Adipocyte (in vitro differentiated cells): ENCODE results near the gene IL1RN.
"Not testable (repeated sequence)": the region's sequence is repeated elsewhere in the genome, so short reads cannot be mapped to it uniquely, and the experiment has no call there.

ENCODE experiments used
- DNase-seq: peaks from one replicate; pipeline ENCODE4 v3.0.0-alpha.2; 2015; ENCODE audit warnings: low read depth
- H3K27me3 ChIP-seq: replicated peaks from 2 replicates; pipeline ENCODE4 v1.7.0; 2013; ENCODE audit warnings: mild to moderate bottlenecking, low read length, moderate library complexity; ENCODE audit not compliant: control insufficient read depth, insufficient read depth
- H3K36me3 ChIP-seq: 2 replicates; pipeline ENCODE4 v1.7.0; 2013; ENCODE audit warnings: low read length, mild to moderate bottlenecking, moderate library complexity; ENCODE audit not compliant: control insufficient read depth, insufficient read depth, severe bottlenecking
- H3K4me1 ChIP-seq: 2 replicates; pipeline ENCODE4 v1.7.0; 2013; ENCODE audit warnings: mild to moderate bottlenecking, low read length, moderate library complexity; ENCODE audit not compliant: control insufficient read depth, insufficient read depth
- H3K4me3 ChIP-seq: 2 replicates; pipeline ENCODE4 v1.7.0; 2013; ENCODE audit warnings: mild to moderate bottlenecking, low read length, moderate library complexity
- H3K9ac ChIP-seq: 2 replicates; pipeline ENCODE4 v1.7.0; 2013; ENCODE audit warnings: mild to moderate bottlenecking, low read length, moderate library complexity
- H3K9me3 ChIP-seq: 2 replicates; pipeline ENCODE4 v1.7.0; 2013; ENCODE audit warnings: mild to moderate bottlenecking, low read length, moderate library complexity; ENCODE audit not compliant: control insufficient read depth

Gene IL1RN

GRCh38 chr2:113089916-113090315, 37.5 kb upstream of the IL1RN start:
- Histone ChIP-seq H3K27me3 (peaks cover 15% of the 10 kb centered on the region), H3K36me3 (no peaks in the 10 kb centered on the region), H3K9ac (no peak overlapping the region), H3K9me3 (peaks cover 3% of the 10 kb centered on the region), H3K4me1 (peaks cover 10% of the 10 kb centered on the region), H3K4me3 (no peak overlapping the region)
- no peak for DNase-seq

GRCh38 chr2:113091231-113091896, 36.0 kb upstream of the IL1RN start:
- peaks cover 15% of the 10 kb centered on the region for H3K27me3 ChIP-seq
- H3K9ac ChIP-seq: no peak overlapping the region
- no peaks in the 10 kb centered on the region for H3K36me3 ChIP-seq
- H3K4me1 ChIP-seq: peaks cover 10% of the 10 kb centered on the region
- no peak overlapping the region for H3K4me3 ChIP-seq
- DNase-seq: no peak
- peaks cover 5% of the 10 kb centered on the region for H3K9me3 ChIP-seq

DNA sequence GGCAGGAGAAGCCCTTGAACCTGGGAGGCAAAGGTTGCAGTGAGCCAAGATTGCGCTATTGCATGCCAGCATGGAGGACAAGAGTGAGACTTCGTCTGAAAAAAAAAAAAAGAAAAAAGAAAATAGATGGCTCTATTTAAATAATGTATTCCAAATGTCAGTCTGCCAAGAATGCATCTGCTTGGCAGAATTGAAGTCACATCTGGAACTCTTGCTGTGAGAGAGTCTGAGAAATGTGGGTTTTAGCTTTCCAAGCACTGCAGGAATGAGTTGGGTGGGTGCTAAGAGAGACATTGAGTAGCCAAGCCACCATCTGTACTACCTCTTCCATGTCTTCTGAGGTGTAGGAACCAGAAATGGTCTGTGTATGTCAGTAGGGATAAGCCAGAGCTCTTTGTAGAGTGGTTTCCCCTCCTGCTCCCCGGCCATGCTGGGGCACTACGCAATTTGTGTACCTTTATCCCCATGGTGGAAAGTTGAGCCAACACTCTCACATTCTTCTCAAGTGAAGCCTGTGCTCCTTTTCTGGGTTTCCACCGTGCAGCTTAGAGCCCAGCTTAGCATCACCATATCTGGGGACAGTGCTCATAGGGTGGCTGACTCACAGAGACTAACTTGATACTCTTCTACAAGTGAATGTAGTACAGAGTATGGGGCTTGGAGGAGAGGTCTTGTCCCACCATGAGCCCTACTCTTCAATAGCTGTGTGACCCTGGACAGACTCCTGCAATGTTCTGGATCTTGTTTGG, 34.4 kb upstream of the IL1RN start:
- no peak overlapping the region for H3K9ac ChIP-seq
- H3K27me3 ChIP-seq: peaks cover 15% of the 10 kb centered on the region

GRCh38 chr2:113093613-113093977, 33.8 kb upstream of the IL1RN start:
- Histone ChIP-seq H3K4me1 (peaks cover 10% of the 10 kb centered on the region), H3K9me3 (peaks cover 5% of the 10 kb centered on the region), H3K36me3 (no peaks in the 10 kb centered on the region), H3K4me3 (no peak overlapping the region), H3K9ac (no peak overlapping the region), H3K27me3 (peaks cover 15% of the 10 kb centered on the region)
- no peak for DNase-seq

More for the DNA sequence above, 34.4 kb upstream of the IL1RN start:
- no peak for DNase-seq
- H3K4me1 ChIP-seq: peaks cover 10% of the 10 kb centered on the region
- H3K4me3 ChIP-seq: no peak overlapping the region
- peaks cover 5% of the 10 kb centered on the region for H3K9me3 ChIP-seq
- no peaks in the 10 kb centered on the region for H3K36me3 ChIP-seq

DNA sequence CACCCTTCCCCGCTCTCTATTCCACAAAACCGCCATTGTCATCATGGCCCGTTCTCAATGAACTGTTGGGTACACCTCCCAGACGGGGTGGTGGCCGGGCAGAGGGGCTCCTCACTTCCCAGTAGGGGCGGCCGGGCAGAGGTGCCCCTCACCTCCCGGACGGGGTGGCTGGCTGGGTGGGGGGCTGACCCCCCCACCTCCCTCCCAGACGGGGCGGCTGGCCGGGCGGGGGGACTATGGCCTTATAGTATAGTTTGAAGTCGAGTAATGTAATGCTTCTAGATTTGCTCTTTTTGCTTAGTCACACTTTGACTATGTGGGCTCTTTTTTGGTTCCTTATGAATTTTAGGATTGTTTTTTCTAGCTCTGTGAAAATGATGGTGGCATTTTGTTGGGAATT, 31.1 kb upstream of the IL1RN start:
- not testable (repeated sequence) for H3K4me3 ChIP-seq, H3K36me3 ChIP-seq, H3K9ac ChIP-seq, DNase-seq, H3K9me3 ChIP-seq, H3K4me1 ChIP-seq, H3K27me3 ChIP-seq

DNA sequence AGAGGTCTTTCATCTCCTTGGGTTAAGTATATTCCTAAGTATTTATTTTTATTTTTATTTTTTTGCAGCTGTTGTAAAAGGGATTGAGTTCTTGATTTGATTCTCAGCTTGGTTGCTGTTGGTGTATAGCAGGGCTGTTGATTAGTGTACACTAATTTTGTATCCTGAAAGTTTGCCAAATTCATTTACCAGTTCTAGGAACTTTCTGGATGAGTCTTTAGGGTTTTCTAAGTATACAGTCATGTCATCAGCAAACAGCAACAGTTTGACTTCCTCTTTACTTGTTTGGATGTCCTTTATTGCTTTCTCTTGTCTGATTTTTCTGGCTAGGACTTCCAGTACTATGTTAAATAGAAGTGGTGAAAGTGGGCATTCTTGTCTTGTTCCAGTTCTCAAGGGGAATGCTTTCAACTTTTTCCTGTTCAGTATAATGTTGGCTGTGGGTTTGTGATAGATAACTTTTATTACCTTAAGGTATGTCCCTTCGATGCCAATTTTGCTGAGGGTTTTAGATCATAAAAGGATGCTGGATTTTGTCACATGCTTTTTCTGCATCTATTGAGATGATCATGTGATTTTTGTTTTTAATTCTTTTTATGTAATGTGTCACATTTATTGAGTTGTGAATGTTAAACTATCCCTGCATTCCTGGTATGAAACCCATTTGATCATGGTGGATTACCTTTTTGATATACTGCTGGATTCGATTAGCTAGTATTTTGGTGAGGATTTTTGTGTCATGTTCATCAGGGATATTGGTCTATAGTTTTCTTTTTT, 30.4 kb upstream of the IL1RN start:
- not testable (repeated sequence) for H3K4me3 ChIP-seq, H3K9ac ChIP-seq, H3K9me3 ChIP-seq, H3K27me3 ChIP-seq, H3K36me3 ChIP-seq, H3K4me1 ChIP-seq, DNase-seq

GRCh38 chr2:113098041-113098440, 29.4 kb upstream of the IL1RN start:
- H3K4me1 ChIP-seq: peaks cover 1% of the 10 kb centered on the region
- H3K36me3 ChIP-seq: no peaks in the 10 kb centered on the region
- no peak overlapping the region for H3K4me3 ChIP-seq
- no peak for DNase-seq
- H3K27me3 ChIP-seq: peaks cover 3% of the 10 kb centered on the region
- H3K9ac ChIP-seq: no peak overlapping the region
- peaks cover 5% of the 10 kb centered on the region for H3K9me3 ChIP-seq

DNA sequence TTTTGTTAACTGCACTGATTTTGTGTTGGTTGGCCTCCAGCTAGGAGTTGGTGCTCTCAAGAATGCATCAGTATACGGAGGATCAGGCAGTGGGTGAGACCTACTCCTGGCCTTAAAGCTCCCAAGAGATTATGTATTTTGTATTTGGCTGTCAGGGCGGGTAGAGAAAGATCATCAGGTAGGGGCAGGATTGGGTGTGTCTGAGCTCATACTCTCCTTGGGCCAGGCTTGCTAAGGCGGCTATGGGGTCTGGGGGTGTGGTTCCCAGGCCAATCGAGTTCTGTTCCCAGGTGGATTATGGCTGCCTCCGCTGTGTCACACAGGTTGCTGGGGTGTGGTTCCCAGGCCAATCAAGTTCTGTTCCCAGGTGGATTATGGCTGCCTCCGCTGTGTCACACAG, 28.9 kb upstream of the IL1RN start:
- Histone ChIP-seq H3K4me1 (no peaks in the 10 kb centered on the region), H3K9me3 (peaks cover 5% of the 10 kb centered on the region), H3K36me3 (no peaks in the 10 kb centered on the region), H3K4me3 (no peak overlapping the region), H3K9ac (no peak overlapping the region), H3K27me3 (peaks cover 2% of the 10 kb centered on the region)
- DNase-seq: no peak

DNA sequence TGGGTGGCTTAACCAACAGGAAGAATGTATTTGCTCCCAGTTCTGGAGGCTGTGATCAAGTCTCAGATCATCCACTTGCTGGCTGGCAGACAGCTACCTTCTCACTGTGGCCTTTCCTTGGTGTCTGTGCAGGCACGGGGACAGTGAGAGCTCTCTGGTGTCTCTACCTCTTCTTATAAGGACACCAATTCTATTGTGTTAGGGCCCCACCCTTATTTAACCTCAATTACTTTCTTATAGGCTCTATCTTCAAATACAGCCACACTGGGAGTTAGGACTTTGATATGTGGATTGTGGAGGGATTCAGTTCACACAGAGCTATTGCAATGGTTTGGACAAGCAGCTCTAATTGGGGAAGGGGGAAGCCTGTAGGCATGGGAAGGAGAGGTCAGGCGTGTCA, 25.3 kb upstream of the IL1RN start:
- no peaks in the 10 kb centered on the region for H3K36me3 ChIP-seq
- peaks cover 9% of the 10 kb centered on the region for H3K4me1 ChIP-seq
- H3K9me3 ChIP-seq: no peaks in the 10 kb centered on the region
- no peak for DNase-seq
- no peak overlapping the region for H3K9ac ChIP-seq
- H3K27me3 ChIP-seq: no peaks in the 10 kb centered on the region
- no peak overlapping the region for H3K4me3 ChIP-seq

DNA sequence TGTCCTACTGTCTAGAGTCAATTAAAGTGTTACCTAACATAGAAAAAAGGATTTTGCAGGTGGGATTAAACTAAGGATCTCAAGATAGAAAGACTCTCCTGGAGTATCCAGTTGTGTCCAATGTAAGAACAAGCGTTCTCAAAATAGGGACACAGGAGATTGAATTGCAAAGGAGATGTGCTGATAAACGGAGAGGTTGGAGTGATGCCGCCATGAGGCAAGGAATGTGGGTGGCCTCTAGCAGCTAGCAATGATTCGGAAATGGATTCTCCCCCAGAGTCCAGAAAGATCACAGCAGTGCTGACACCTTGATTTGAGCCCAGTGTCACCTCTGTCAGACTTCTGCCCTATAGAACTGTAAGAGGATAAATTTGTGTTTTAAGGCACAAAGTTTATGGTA, 24.1 kb upstream of the IL1RN start:
- Histone ChIP-seq H3K4me3 (no peak overlapping the region), H3K27me3 (no peaks in the 10 kb centered on the region)
- no peak for DNase-seq

GRCh38 chr2:113104054-113104611, 23.3 kb upstream of the IL1RN start:
- no peak overlapping the region for H3K4me3 ChIP-seq
- H3K36me3 ChIP-seq: no peaks in the 10 kb centered on the region
- no peak for DNase-seq
- no peaks in the 10 kb centered on the region for H3K9me3 ChIP-seq
- H3K9ac ChIP-seq: no peak overlapping the region
- H3K27me3 ChIP-seq: no peaks in the 10 kb centered on the region
- peaks cover 9% of the 10 kb centered on the region for H3K4me1 ChIP-seq

More for the DNA sequence above, 24.1 kb upstream of the IL1RN start:
- no peak overlapping the region for H3K9ac ChIP-seq
- no peaks in the 10 kb centered on the region for H3K36me3 ChIP-seq
- H3K4me1 ChIP-seq: peaks cover 9% of the 10 kb centered on the region
- no peaks in the 10 kb centered on the region for H3K9me3 ChIP-seq
